SK-N-SH (cell line): ENCODE results near the gene PLEKHA8. TPM values are rescaled to one million over a fixed set of nuclear protein-coding genes. Genes with fewer than 3 reads are reported as not detected.

Source experiments
- CTCF ChIA-PET: fragments of 300-600, 350-600 bp; formaldehyde crosslinking; extraction: SDS; loops from one replicate; lab custom pipeline; 2021; lab: Yijun Ruan, JAX
- POLR2A ChIA-PET: fragments of 350-600 bp; sonication (Branson Sonifier 250); formaldehyde crosslinking; extraction: SDS; loops from one replicate; lab custom pipeline; 2020; ENCODE audit warnings: antibody characterized with exemption, inconsistent platforms; lab: Yijun Ruan, JAX
- DNase-seq: peaks from one replicate; pipeline ENCODE4 v3.0.0; 2012
- H2AFZ ChIP-seq: fragments of 200-600 bp; sonication (generic); 2 replicates; pipeline ENCODE4 v1.8.1; 2016; ENCODE audit warnings: antibody characterized with exemption, mild to moderate bottlenecking, low read depth
- H3F3A ChIP-seq: fragments of 200-600 bp; sonication (generic); replicated peaks from 2 replicates; pipeline ENCODE3; 2016; ENCODE audit warnings: antibody characterized with exemption, mild to moderate bottlenecking; ENCODE audit not compliant: insufficient read depth
- H3K27ac ChIP-seq, 2 experiments: fragments of 200-500 bp in 1 of 2; fragments of 200-600 bp in 1 of 2; sonication (Bioruptor generic) in 1 of 2; sonication (generic), shearing (Covaris generic) in 1 of 2; 2 replicates each; pipeline versions ENCODE4 v1.5.1 to v1.6.1; 2014 to 2016; ENCODE audit warnings: low read depth in 2 of 2, inconsistent platforms in 1 of 2, low read length in 1 of 2, mild to moderate bottlenecking in 1 of 2, mixed read lengths in 1 of 2
- H3K27me3 ChIP-seq: fragments of 200-600 bp; sonication (generic), shearing (Covaris generic); 2 replicates; pipeline ENCODE4 v1.6.1; 2016; ENCODE audit warnings: mixed run types; ENCODE audit not compliant: insufficient read depth
- H3K36me3 ChIP-seq, 2 experiments: fragments of 200-500 bp in 1 of 2; fragments of 200-600 bp in 1 of 2; sonication (Bioruptor generic) in 1 of 2; sonication (generic) in 1 of 2; replicated peaks in 1 of 2; 2 replicates each; pipeline versions ENCODE3 to v1.5.1; 2014 to 2016; ENCODE audit warnings: low read length in 1 of 2, mild to moderate bottlenecking in 1 of 2; ENCODE audit not compliant: insufficient read depth in 2 of 2, control insufficient read depth in 1 of 2
- H3K4me1 ChIP-seq, 2 experiments: fragments of 200-500 bp in 1 of 2; fragments of 200-600 bp in 1 of 2; sonication (Bioruptor generic) in 1 of 2; sonication (generic), shearing (Covaris generic) in 1 of 2; 2 replicates each; pipeline versions ENCODE4 v1.5.1 to v1.6.1; 2014 to 2016; ENCODE audit warnings: low read depth in 1 of 2, low read length in 1 of 2, mixed run types in 1 of 2; ENCODE audit not compliant: insufficient read depth in 2 of 2, control insufficient read depth in 1 of 2
- H3K4me2 ChIP-seq: fragments of 200-600 bp; sonication (generic), shearing (Covaris generic); 2 replicates; pipeline ENCODE4 v1.6.1; 2017; ENCODE audit warnings: mixed run types
- H3K4me3 ChIP-seq, 2 experiments: fragments of 200-500 bp in 1 of 2; fragments of 200-600 bp in 1 of 2; sonication (Bioruptor generic) in 1 of 2; sonication (generic), shearing (Covaris generic) in 1 of 2; 2 replicates each; pipeline versions ENCODE4 v1.5.1 to v1.8.1; 2014 to 2016; ENCODE audit warnings: low read depth in 2 of 2, inconsistent platforms in 1 of 2, low read length in 1 of 2, mild to moderate bottlenecking in 1 of 2, mixed read lengths in 1 of 2, moderate library complexity in 1 of 2
- H3K79me2 ChIP-seq: fragments of 200-600 bp; sonication (generic); 2 replicates; pipeline ENCODE4 v1.8.1; 2017; ENCODE audit warnings: mild to moderate bottlenecking; ENCODE audit not compliant: insufficient read depth
- H3K9ac ChIP-seq: fragments of 200-600 bp; sonication (generic); 2 replicates; pipeline ENCODE4 v1.6.1; 2017; ENCODE audit warnings: mixed run types
- H3K9me2 ChIP-seq: fragments of 200-600 bp; sonication (generic); 2 replicates; pipeline ENCODE4 v1.6.1; 2017; ENCODE audit warnings: mixed run types
- H3K9me3 ChIP-seq: fragments of 200-600 bp; sonication (generic); 2 replicates; pipeline ENCODE4 v1.6.1; 2017; ENCODE audit warnings: mixed run types, mild to moderate bottlenecking, moderate library complexity
- H4K20me1 ChIP-seq: fragments of 200-600 bp; sonication (generic); 2 replicates; pipeline ENCODE4 v1.6.1; 2017; ENCODE audit warnings: mild to moderate bottlenecking, mixed run types; ENCODE audit not compliant: insufficient read depth
- EP300 ChIP-seq, 2 experiments: IDR thresholded peaks; 2 replicates each; pipeline versions ENCODE4 v1.4.0 to v1.6.1; 2012; ENCODE audit warnings: borderline replicate concordance in 1 of 2, low read depth in 1 of 2, low read length in 1 of 2
- EZH2phosphoT487 ChIP-seq: fragments of 200-600 bp; sonication (generic); IDR thresholded peaks from 2 replicates; pipeline ENCODE4 v1.6.1; 2017; ENCODE audit warnings: low read depth, mixed run types, mild to moderate bottlenecking, antibody characterized with exemption, moderate library complexity, borderline replicate concordance
- FOSL2 ChIP-seq: IDR thresholded peaks from 2 replicates; pipeline ENCODE4 v1.4.0; 2012; ENCODE audit warnings: low read depth, mild to moderate bottlenecking, moderate library complexity, borderline replicate concordance
- FOXM1 ChIP-seq: IDR thresholded peaks from 2 replicates; pipeline ENCODE4 v1.4.0; 2012; ENCODE audit warnings: low read depth, mild to moderate bottlenecking
- MAX ChIP-seq: IDR thresholded peaks from 2 replicates; pipeline ENCODE4 v1.4.0; 2012; ENCODE audit warnings: low read depth
- MEF2A ChIP-seq: IDR thresholded peaks from 2 replicates; pipeline ENCODE4 v1.4.0; 2012; ENCODE audit warnings: low read depth, borderline replicate concordance
- NFIC ChIP-seq: IDR thresholded peaks from 2 replicates; pipeline ENCODE4 v1.4.0; 2012; ENCODE audit warnings: borderline replicate concordance
- RXRA ChIP-seq: IDR thresholded peaks from 2 replicates; pipeline ENCODE4 v1.4.0; 2012; ENCODE audit warnings: low read depth, mild to moderate bottlenecking, borderline replicate concordance
- SIN3A ChIP-seq: IDR thresholded peaks from 2 replicates; pipeline ENCODE4 v1.6.1; 2012; ENCODE audit warnings: low read depth, mild to moderate bottlenecking, low read length, moderate library complexity, borderline replicate concordance
- TAF1 ChIP-seq: IDR thresholded peaks from 2 replicates; pipeline ENCODE4 v1.6.1; 2012; ENCODE audit warnings: low read depth, mild to moderate bottlenecking, low read length, moderate library complexity, borderline replicate concordance
- YY1 ChIP-seq: IDR thresholded peaks from 2 replicates; pipeline ENCODE4 v1.4.0; 2012; ENCODE audit warnings: low read depth, mild to moderate bottlenecking
- WGBS: methylation state at CpG from one replicate; pipeline ENCODE4 v1.1.6; 2017; ENCODE audit warnings: low lambda C conversion rate; 5-methylcytosine and 5-hydroxymethylcytosine counted together
- polyA plus RNA-seq, 3 experiments: library from polyadenylated mRNA; depleted of rRNA; stranded (reverse); fragments of >200 nt; gene quantifications; 2 replicates each; pipeline ENCODE4 v1.2.3, GENCODE V29; 2012
- TF ChIP-seq, protein P1 (sequence below): fragments of 150-350 bp; IDR thresholded peaks from 2 replicates; pipeline ENCODE4 v1.6.1; 2016; ENCODE audit warnings: mild to moderate bottlenecking, low read depth, low read length
- TF ChIP-seq, protein P2 (sequence below): IDR thresholded peaks from 2 replicates; pipeline ENCODE4 v1.6.1; 2012; ENCODE audit warnings: mild to moderate bottlenecking, low read depth, low read length, moderate library complexity

PLEKHA8 gene
- polyA plus RNA-seq, 1 of the 3 experiments (the other 2 are of a cell fraction), result 4.9 TPM

DNA sequence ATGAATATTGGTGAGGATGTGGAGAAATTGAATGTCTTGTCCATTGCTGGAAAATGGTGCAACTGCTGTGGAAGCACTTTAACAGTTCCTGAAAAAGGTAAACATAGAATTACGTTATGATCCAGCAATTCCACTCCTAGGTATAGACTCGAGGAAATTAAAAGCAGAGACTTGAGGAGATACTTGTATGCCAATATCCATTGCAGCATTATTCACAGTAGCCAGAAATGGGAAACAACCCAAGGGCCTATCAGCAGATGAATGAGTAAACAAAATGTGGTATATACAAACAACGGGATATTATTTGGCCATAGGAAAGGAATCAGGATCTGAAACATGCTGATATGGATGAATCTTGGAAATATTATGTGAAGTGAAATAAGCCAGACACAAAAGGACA is 74.1 kb downstream of the PLEKHA8 start (continued):
- TF ChIP-seq, protein P1, sequence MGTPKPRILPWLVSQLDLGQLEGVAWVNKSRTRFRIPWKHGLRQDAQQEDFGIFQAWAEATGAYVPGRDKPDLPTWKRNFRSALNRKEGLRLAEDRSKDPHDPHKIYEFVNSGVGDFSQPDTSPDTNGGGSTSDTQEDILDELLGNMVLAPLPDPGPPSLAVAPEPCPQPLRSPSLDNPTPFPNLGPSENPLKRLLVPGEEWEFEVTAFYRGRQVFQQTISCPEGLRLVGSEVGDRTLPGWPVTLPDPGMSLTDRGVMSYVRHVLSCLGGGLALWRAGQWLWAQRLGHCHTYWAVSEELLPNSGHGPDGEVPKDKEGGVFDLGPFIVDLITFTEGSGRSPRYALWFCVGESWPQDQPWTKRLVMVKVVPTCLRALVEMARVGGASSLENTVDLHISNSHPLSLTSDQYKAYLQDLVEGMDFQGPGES, result no peak
- no peak for TF ChIP-seq MAX
- no peak for TF ChIP-seq EZH2phosphoT487
- TF ChIP-seq EP300 (IDR thresholded peaks at IDR 0.05; ENCODE audit: borderline replicate concordance in 1 of 2, low read depth in 1 of 2, low read length in 1 of 2), result no peak
- no peak for TF ChIP-seq SIN3A
- no peak for TF ChIP-seq MEF2A
- no peak for TF ChIP-seq TAF1
- no peak for TF ChIP-seq RXRA

- Histone ChIP-seq H4K20me1 (no peaks in the 10 kb centered on the region), H2AFZ (no peak overlapping the region), H3K27me3 (no peaks in the 10 kb centered on the region), H3K4me1 (no peaks in the 10 kb centered on the region), H3F3A (no peaks in the 10 kb centered on the region), H3K27ac (no peak overlapping the region), H3K9ac (no peak overlapping the region), H3K9me3 (peaks cover 6% of the 10 kb centered on the region), H3K79me2 (no peaks in the 10 kb centered on the region), H3K9me2 (no peaks in the 10 kb centered on the region), H3K36me3 (peaks cover 0 to 5% of the 10 kb centered on the region in 2 experiments), H3K4me3 (no peak overlapping the region), H3K4me2 (no peak overlapping the region)
- no peak for DNase-seq
- WGBS, result 74% methylated on average over 1 of the region's 1 CpG
- ChIA-PET POLR2A (no interaction called here), CTCF (interaction anchor here (0.7 kb wide), 1 partner anchor 29 kb away, joined by 4 read pairs; no protein-coding TSS in a partner anchor)
- TF ChIP-seq, protein P2, sequence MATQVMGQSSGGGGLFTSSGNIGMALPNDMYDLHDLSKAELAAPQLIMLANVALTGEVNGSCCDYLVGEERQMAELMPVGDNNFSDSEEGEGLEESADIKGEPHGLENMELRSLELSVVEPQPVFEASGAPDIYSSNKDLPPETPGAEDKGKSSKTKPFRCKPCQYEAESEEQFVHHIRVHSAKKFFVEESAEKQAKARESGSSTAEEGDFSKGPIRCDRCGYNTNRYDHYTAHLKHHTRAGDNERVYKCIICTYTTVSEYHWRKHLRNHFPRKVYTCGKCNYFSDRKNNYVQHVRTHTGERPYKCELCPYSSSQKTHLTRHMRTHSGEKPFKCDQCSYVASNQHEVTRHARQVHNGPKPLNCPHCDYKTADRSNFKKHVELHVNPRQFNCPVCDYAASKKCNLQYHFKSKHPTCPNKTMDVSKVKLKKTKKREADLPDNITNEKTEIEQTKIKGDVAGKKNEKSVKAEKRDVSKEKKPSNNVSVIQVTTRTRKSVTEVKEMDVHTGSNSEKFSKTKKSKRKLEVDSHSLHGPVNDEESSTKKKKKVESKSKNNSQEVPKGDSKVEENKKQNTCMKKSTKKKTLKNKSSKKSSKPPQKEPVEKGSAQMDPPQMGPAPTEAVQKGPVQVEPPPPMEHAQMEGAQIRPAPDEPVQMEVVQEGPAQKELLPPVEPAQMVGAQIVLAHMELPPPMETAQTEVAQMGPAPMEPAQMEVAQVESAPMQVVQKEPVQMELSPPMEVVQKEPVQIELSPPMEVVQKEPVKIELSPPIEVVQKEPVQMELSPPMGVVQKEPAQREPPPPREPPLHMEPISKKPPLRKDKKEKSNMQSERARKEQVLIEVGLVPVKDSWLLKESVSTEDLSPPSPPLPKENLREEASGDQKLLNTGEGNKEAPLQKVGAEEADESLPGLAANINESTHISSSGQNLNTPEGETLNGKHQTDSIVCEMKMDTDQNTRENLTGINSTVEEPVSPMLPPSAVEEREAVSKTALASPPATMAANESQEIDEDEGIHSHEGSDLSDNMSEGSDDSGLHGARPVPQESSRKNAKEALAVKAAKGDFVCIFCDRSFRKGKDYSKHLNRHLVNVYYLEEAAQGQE, result no peak
- no peak for TF ChIP-seq YY1
- TF ChIP-seq FOSL2, result no peak
- no peak for TF ChIP-seq MEF2A
- no peak for TF ChIP-seq NFIC
- no peak for TF ChIP-seq FOXM1
Observed at GRCh38 chr7:30104157-30104556, 75.9 kb downstream of the PLEKHA8 start.
